Activated naive CD8-positive, alpha-beta T cell treated with anti-CD3 and anti-CD28 coated beads, Interleukin-2, amount 50 U/mL, for 24 hours (primary cell): Measurements from ENCODE around the gene PCYT2.

Experiments used
- ATAC-seq: fragments of 150-1000 bp; cut with Tn5 transposase; one replicate; pipeline ENCODE4 v1.10.0; 2021
- DNase-seq: peaks from one replicate; pipeline ENCODE4 v3.0.0; 2021
- H3K27ac Mint-ChIP-seq: one replicate; pipeline ENCODE4 v1.8.0; 2021; ENCODE audit warnings: mild to moderate bottlenecking, mixed read lengths
- H3K27me3 Mint-ChIP-seq: one replicate; pipeline ENCODE4 v1.8.0; 2021; ENCODE audit warnings: mixed read lengths
- H3K36me3 Mint-ChIP-seq: one replicate; pipeline ENCODE4 v1.8.0; 2021; ENCODE audit warnings: low read depth, mixed read lengths
- H3K4me1 Mint-ChIP-seq: one replicate; pipeline ENCODE4 v1.8.0; 2021; ENCODE audit warnings: mixed read lengths
- H3K4me3 Mint-ChIP-seq: one replicate; pipeline ENCODE4 v1.8.0; 2021; ENCODE audit warnings: mild to moderate bottlenecking, moderate library complexity, mixed read lengths
- H3K9me3 Mint-ChIP-seq: one replicate; pipeline ENCODE4 v1.8.0; 2021; ENCODE audit warnings: mixed read lengths

Gene PCYT2

DNA sequence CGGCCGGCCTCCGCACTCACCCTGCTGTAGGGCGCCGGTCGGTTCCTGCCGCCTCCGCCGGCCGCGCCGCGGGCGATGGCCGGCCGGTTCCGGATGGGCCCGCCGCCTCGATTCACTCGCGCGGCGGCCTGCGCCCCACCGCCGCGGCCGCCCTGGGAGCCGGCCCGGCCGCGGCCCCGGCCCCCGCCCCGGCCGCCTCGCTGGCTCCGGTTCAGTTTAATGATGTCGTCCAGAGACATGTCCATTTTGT lies 20.0 kb downstream of the PCYT2 start:
- peak overlapping the region; percentile 98 for H3K27ac Mint-ChIP-seq
- ATAC-seq (peak; percentile 2), DNase-seq (no peak)
- no peaks in the 10 kb centered on the region for H3K27me3 Mint-ChIP-seq
- H3K36me3 Mint-ChIP-seq = peaks cover 48% of the 10 kb centered on the region
- peaks cover 25% of the 10 kb centered on the region for H3K4me1 Mint-ChIP-seq
- no peaks in the 10 kb centered on the region for H3K9me3 Mint-ChIP-seq
- peak overlapping the region; percentile 90 for H3K4me3 Mint-ChIP-seq

DNA sequence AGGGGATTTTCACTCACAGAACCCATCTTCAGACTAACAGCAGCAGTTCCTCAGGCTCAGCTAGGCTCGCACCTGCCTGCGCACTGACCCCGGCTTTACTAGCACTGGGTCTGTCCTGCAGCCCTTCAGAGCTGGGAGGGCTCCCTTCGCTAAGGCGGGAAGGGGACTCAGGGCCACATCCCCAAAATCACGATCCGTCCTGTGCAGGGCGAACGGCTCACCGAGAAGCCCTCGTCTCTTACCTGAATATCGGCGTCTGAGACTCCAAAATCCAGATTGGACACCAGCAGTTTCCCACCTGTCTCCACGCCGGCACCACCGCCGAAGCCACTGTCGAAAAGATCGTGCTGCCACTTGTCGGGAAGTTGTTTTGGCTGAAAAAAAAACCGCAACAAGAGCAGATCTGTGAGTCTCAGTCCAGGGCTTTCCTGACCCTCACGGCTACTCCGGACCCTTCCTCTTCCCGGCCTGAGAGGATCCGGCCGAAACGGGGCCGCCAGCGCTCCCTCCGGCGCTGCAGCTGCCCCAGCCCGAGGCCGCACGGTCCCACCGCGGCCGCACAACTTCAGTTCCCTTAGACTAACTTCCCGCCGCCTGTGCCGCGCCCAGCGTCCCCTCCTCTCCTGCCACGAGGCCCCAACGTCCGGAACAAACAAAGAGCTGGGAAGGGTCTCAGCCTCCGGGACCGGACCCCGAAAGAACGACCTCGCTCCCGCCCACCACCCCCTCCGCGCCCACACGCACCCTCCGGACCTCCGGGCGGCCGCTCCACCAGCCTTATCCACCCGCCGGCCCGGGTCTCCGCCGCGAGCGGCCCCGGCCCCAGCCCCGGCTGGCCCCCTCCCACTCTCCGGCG lies 20.5 kb downstream of the PCYT2 start:
- DNase-seq (no peak), ATAC-seq (no peak)
- Mint-ChIP-seq H3K27me3 (no peaks in the 10 kb centered on the region), H3K9me3 (no peaks in the 10 kb centered on the region), H3K27ac (peak overlapping the region; percentile 86), H3K4me1 (peaks cover 25% of the 10 kb centered on the region), H3K4me3 (peak overlapping the region; percentile 86), H3K36me3 (peaks cover 53% of the 10 kb centered on the region)

DNA sequence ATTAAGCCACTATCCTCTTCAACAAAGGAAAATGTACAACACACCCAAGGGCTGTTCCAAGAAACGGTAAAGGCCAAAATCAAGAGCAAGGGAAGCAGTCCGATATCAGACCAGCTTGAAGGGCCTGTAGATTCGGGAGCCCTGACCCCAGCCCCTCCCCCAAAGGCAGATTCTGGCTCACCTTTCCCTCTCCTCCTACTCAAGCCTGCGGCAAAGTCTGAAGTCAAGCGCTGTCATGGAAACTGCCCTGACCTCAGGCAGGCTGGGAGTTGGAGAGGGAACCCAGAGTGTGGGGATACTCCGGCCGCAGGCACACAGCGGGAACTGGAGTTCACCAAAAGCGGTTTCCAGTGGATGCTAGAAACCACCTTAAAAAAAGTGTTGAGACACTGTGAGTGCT lies 21.6 kb downstream of the PCYT2 start:
- peaks cover 58% of the 10 kb centered on the region for H3K36me3 Mint-ChIP-seq
- H3K4me3 Mint-ChIP-seq = peak overlapping the region; percentile 86
- no peaks in the 10 kb centered on the region for H3K27me3 Mint-ChIP-seq
- H3K27ac Mint-ChIP-seq = peak overlapping the region; percentile 86
- peaks cover 25% of the 10 kb centered on the region for H3K4me1 Mint-ChIP-seq
- H3K9me3 Mint-ChIP-seq = no peaks in the 10 kb centered on the region
- DNase-seq (no peak), ATAC-seq (no peak)

DNA sequence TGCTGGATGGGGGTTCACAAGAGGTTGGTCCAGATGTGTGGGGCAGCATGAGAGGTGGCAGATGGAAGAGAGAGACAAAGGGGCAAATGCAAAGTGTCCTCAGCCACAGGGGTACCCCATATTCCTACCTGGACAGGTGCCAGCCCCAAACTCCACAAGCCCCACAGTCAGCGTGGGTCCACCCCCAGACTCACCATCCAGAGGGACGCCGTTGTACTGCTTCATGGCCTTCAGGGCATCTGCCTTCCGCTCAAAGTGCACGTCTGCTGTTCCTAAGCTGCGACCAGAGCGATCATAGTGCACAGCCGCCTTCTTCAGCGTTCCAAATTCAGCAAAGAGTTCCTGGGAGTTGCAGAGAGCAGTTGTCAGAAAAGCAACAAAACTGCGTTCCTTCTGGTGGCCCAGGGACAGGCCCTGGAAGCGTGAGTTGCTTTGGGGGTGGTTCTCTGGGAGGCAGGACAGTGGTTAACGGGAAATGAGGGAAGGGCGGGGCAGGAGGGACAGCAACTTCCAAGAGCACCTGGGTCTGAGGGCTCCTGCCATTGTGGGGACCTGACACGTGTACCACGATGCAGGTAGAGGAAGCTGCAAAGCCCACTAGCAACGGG lies 22.1 kb downstream of the PCYT2 start:
- H3K27me3 Mint-ChIP-seq = no peaks in the 10 kb centered on the region
- peaks cover 25% of the 10 kb centered on the region for H3K4me1 Mint-ChIP-seq
- peak overlapping the region; percentile 71 for H3K27ac Mint-ChIP-seq
- ATAC-seq = no peak
- no peaks in the 10 kb centered on the region for H3K9me3 Mint-ChIP-seq
- DNase-seq = no peak
- peaks cover 61% of the 10 kb centered on the region for H3K36me3 Mint-ChIP-seq
- peak overlapping the region; percentile 86 for H3K4me3 Mint-ChIP-seq

DNA sequence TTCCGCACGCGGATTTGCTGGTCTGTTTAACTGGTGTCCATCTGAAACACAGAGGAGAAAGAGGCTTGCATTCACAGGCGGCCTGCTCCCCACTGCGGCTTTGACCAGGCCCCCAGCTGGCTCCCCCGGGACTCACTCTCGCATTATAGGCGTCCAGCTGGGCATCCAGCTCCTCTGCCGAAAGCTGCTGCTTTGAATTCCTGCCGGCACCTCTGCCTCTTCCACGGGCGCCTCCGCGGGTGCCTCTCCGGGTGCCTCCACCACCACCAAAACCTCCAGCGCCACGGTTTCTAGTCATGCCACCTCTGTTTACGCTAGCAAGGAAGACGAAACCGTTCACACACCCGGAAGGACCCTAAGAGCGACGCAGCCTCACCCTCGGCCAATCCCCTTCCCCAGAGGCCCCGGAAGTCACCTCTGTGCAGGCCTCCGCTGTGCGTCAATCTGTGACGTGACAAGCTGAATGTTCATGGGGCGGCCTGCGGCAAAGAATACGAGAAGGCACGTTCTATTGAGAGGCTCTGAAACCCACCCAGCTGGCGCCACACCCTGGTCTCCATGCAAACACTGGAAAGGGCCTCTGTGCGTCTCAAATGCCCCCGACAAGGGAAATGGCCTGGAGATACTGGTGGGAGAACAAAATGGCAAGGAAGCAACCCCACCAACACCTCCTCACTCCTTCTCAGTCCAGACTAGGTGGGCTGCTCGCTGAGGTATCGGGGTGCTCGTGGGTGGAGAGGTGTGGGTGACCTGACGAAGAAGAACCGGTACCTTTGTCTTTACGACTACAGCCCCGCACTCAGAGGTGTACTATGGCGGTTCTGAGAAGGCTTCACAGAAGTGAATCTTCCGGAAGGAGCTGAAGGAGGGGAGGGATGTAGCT lies 22.9 kb downstream of the PCYT2 start:
- Mint-ChIP-seq H3K27ac (peak overlapping the region; percentile 71), H3K27me3 (no peaks in the 10 kb centered on the region), H3K4me1 (peaks cover 21% of the 10 kb centered on the region), H3K4me3 (peak overlapping the region; percentile 86), H3K9me3 (no peaks in the 10 kb centered on the region), H3K36me3 (peaks cover 63% of the 10 kb centered on the region)
- no peak for DNase-seq
- no peak for ATAC-seq

DNA sequence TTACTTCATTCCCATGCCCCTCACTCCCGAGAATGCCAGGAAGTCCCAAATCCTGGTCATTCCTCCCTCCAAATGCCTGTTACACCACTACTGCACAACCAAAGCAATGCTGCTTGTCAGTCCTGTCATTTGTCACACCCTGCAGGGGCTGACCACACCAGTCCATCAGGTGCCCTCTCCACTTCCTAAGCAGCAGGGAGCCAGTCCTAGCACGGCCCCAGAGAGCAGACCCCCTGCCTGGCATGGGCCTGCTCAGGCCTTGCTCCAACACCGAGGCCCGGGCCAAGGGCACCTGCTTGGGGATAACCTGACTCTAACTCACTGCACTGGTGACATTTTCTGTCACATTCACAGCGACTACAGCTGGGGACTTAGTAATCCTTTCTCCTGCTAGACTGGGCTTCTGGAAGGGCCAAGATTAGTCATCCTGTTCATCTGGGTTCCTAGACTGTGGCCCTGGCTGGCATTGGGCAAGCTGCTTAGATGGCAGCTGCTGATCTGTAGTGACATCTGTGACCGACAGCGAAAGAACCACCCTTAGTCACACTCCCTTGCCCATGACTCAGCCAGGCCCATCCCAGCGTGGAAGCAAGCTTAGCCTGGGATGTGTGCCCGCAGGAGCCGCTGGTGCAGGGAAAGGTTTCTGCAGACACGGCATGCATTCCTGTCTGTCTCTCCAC lies 25.2 kb downstream of the PCYT2 start:
- Mint-ChIP-seq H3K36me3 (peaks cover 73% of the 10 kb centered on the region), H3K9me3 (no peaks in the 10 kb centered on the region), H3K27ac (peak overlapping the region; percentile 52), H3K27me3 (no peaks in the 10 kb centered on the region), H3K4me1 (peaks cover 17% of the 10 kb centered on the region), H3K4me3 (no peak overlapping the region)
- no peak for DNase-seq
- peak; percentile 29 for ATAC-seq

DNA sequence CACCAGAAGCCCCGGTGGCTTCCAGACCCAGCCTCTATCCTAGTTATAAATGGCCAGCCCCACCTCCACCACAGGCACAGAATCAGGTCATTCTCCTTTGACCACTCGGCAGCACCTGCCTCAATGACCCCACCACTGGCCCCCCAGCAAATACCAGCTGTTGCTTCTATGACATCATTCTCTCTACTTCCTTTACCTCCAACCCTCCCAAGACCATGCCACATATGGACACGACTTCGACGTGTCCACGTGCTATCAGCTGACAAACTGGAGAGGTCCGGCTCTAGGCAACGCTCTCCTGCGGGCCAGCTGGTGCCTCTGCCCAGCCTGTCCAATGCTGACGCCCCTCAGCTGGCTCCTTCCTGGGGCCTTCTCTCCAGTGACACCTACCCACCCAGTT lies 25.7 kb downstream of the PCYT2 start:
- H3K4me1 Mint-ChIP-seq = peaks cover 17% of the 10 kb centered on the region
- no peaks in the 10 kb centered on the region for H3K27me3 Mint-ChIP-seq
- H3K36me3 Mint-ChIP-seq = peaks cover 72% of the 10 kb centered on the region
- no peak overlapping the region for H3K4me3 Mint-ChIP-seq
- no peak for DNase-seq
- ATAC-seq = no peak
- no peaks in the 10 kb centered on the region for H3K9me3 Mint-ChIP-seq
- peak overlapping the region; percentile 52 for H3K27ac Mint-ChIP-seq

DNA sequence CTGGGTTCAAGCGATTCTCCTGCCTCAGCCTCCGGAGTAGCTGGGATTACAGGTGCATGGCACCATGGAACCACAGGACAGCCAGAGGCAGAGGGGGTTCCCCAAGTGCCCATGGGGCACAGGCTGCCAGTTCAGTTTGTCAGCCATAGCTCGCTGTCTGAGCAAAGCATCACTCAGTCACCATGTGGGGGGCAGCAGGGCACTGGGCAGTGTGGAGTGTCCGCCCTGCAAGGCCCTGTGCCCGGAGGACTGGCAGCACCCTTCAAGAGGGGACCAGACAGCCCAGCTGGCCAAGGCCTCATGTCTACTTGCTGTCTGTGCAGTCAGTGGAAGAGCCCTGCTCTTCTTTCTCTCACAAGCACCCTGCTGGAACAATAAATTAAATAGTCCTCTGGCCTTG lies 26.2 kb downstream of the PCYT2 start:
- no peaks in the 10 kb centered on the region for H3K27me3 Mint-ChIP-seq
- peaks cover 70% of the 10 kb centered on the region for H3K36me3 Mint-ChIP-seq
- no peaks in the 10 kb centered on the region for H3K9me3 Mint-ChIP-seq
- ATAC-seq (no peak), DNase-seq (no peak)
- peaks cover 14% of the 10 kb centered on the region for H3K4me1 Mint-ChIP-seq
- no peak overlapping the region for H3K4me3 Mint-ChIP-seq
- H3K27ac Mint-ChIP-seq = no peak overlapping the region

DNA sequence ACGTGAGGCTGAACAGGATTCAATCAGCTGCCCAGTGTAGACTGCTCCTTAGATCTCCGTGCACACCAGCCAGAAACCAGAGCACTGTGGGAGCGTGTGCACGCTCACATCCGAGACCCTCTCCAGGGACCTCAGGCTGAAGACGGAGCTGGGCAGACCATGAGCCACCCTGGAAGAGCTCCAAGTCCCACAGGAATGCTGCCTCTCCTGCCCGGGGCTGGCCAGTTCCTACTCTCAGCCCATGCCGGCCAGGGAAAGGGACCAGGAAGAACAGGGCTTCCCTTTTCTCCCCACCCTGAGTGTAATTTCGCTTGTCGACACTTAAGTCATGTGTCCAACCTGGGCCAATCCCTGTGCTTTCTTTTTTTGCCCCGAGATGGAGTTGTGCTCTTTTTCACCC lies 26.7 kb downstream of the PCYT2 start:
- no peak overlapping the region for H3K4me3 Mint-ChIP-seq
- DNase-seq (no peak), ATAC-seq (peak; percentile 30)
- peak overlapping the region; percentile 39 for H3K27ac Mint-ChIP-seq
- no peaks in the 10 kb centered on the region for H3K9me3 Mint-ChIP-seq
- no peaks in the 10 kb centered on the region for H3K27me3 Mint-ChIP-seq
- H3K4me1 Mint-ChIP-seq = peaks cover 11% of the 10 kb centered on the region
- peaks cover 70% of the 10 kb centered on the region for H3K36me3 Mint-ChIP-seq

DNA sequence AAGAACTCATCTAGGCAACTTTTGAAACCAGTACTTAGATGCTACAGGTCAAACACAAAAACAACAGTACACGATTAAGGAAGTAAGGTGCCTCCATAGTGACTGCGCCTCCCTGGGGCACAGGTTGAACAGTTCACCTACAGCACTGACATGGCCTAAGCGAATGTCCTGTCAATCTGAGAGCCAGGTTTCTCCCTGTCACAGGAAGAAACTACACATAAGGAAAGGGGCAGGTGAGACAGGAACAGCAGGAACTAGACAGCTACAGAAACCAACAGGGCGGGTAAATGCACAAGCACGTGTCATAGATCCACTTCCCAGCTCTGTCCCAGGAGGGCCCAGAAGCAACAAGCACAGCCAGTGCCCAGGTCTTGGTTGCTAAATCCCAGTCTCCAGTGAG lies 32.1 kb downstream of the PCYT2 start:
- no peak for DNase-seq
- H3K4me3 Mint-ChIP-seq = no peak overlapping the region
- H3K27ac Mint-ChIP-seq = no peak overlapping the region
- H3K36me3 Mint-ChIP-seq = peaks cover 47% of the 10 kb centered on the region
- H3K27me3 Mint-ChIP-seq = no peaks in the 10 kb centered on the region
- no peaks in the 10 kb centered on the region for H3K9me3 Mint-ChIP-seq
- ATAC-seq = no peak
- peaks cover 7% of the 10 kb centered on the region for H3K4me1 Mint-ChIP-seq

DNA sequence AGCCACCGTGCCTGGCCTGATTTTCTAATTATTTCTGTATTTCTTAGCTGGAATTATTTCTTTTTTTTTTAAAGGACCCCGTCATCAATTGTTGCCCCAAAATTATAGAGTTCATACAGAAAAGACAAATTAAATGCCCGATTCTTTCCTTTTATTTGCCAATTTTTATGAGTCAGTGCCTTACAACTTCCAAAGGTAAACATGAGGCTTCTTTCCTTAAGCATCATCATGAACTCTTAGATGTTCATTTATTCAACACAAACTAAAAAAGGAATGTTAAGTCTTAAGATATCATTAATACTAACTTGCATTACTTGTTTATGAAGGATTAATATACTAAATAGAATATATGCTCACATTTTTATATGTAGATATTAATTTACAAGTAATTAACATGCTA lies 32.9 kb downstream of the PCYT2 start:
- no peak overlapping the region for H3K4me3 Mint-ChIP-seq
- H3K27me3 Mint-ChIP-seq = no peaks in the 10 kb centered on the region
- ATAC-seq (no peak), DNase-seq (no peak)
- no peak overlapping the region for H3K27ac Mint-ChIP-seq
- H3K9me3 Mint-ChIP-seq = no peaks in the 10 kb centered on the region
- peaks cover 44% of the 10 kb centered on the region for H3K36me3 Mint-ChIP-seq
- H3K4me1 Mint-ChIP-seq = peaks cover 14% of the 10 kb centered on the region

DNA sequence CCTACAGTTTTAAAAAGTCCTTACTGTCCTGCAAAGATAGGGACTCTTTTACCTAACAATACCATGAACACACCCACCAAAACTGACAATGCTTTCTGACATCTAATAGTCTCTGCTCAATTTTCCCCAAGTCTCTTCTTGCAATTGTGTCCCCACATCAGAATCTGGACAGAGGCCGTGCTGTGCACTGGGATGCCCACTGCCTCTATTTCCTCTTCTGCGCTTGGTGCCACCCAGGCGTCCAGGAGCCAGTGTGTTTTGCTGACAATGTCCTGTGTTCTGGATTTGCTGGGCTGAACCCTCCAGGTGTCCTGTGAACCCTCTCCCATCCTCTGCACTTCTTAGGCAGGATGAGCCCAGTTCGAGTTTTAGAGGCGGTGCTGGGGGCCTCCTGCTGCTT lies 33.6 kb downstream of the PCYT2 start:
- ATAC-seq = no peak
- Mint-ChIP-seq H3K9me3 (no peaks in the 10 kb centered on the region), H3K27ac (no peak overlapping the region), H3K4me1 (peaks cover 21% of the 10 kb centered on the region), H3K4me3 (no peak overlapping the region), H3K27me3 (no peaks in the 10 kb centered on the region), H3K36me3 (peaks cover 41% of the 10 kb centered on the region)
- DNase-seq = no peak

DNA sequence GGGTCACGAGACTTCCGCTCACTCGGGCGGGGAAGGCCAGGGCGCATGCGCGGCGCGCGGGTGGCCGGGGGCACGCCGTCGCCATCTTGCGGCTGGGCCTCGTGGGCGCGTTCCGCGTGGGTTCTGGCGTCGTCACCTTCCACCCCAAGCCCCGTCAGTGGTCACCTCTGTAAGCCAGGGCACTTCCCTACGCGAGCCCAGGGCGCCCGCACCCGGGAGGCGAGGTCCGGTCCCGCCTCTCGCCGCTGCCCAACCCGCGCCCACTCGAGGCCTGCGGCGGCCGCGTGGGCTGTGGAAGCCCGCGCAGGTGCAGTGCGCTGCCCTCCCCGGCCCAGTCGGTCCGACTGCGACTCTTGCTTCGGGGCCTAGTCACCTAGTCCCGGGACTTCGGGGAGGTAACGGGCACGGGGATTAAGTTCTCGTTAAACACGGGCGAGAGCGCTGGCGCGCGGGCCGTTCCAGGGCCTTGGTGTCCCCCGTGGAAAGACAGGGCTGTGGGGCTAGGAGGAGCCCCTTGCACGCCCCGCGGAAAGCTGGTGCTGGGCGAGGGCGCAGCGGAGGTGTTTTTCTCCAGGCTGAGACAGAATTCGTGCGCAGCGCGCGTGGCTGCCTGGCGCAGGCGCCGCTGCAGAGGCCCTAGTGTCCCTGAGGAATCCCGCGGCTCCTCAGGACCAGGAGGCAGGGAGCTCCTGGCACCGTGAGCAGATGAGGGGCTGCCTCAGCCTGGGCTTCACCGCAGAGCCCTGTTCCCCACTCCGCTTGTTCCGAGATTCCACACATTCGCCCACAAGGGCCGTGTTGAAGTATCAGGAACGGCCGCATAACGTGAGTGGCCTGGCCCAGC lies 39.6 kb downstream of the PCYT2 start:
- no peaks in the 10 kb centered on the region for H3K9me3 Mint-ChIP-seq
- DNase-seq (peak; percentile 97), ATAC-seq (peak; percentile 0)
- peak overlapping the region; percentile 95 for H3K27ac Mint-ChIP-seq
- peaks cover 53% of the 10 kb centered on the region for H3K4me1 Mint-ChIP-seq
- H3K4me3 Mint-ChIP-seq = peak overlapping the region; percentile 83
- H3K27me3 Mint-ChIP-seq = no peaks in the 10 kb centered on the region
- H3K36me3 Mint-ChIP-seq = peaks cover 15% of the 10 kb centered on the region

DNA sequence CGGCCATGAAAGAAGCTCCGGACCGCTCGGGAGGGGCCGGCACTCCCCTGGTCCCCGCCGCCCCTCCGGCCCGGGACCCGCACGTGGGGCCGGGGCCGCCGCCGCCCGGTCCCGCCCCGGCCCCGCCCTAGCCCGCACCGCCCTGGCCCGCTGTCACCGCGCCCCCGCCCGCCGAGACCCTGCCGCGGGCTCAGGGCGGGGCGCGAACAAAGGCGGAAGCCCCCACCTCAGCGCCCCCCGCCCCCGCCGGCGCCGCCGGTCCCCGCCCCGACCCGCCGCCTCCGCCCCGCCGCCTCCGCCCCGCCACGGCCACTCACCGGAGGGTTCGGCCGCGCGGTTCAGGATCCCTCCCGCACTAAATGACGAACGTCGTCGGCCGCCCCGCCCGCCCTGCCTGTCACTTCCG lies 40.2 kb downstream of the PCYT2 start, which contains the start of gene ARHGDIA:
Gene ARHGDIA (minus strand): TSS at position 357 of the 406 bp plus-strand sequence. CDS start 1,407 bp downstream, outside the sequence.
- Mint-ChIP-seq H3K36me3 (peaks cover 15% of the 10 kb centered on the region), H3K27me3 (no peaks in the 10 kb centered on the region), H3K4me1 (peaks cover 56% of the 10 kb centered on the region), H3K9me3 (no peaks in the 10 kb centered on the region), H3K27ac (peak within 1 kb of the TSS; percentile 95), H3K4me3 (peak within 1 kb of the TSS; percentile 89)
- DNase-seq (no peak), ATAC-seq (peak; percentile 39)
